LoVo (cell line): Measurements from ENCODE around the gene PLCB1.
"Not testable (repeated sequence)": the region's sequence is repeated elsewhere in the genome, so short reads cannot be mapped to it uniquely, and the experiment has no call there.

Source experiments
- DNase-seq: peaks from one replicate; pipeline ENCODE4 v3.0.0-alpha.2; 2016; ENCODE audit warnings: low spot score

PLCB1 gene

DNA sequence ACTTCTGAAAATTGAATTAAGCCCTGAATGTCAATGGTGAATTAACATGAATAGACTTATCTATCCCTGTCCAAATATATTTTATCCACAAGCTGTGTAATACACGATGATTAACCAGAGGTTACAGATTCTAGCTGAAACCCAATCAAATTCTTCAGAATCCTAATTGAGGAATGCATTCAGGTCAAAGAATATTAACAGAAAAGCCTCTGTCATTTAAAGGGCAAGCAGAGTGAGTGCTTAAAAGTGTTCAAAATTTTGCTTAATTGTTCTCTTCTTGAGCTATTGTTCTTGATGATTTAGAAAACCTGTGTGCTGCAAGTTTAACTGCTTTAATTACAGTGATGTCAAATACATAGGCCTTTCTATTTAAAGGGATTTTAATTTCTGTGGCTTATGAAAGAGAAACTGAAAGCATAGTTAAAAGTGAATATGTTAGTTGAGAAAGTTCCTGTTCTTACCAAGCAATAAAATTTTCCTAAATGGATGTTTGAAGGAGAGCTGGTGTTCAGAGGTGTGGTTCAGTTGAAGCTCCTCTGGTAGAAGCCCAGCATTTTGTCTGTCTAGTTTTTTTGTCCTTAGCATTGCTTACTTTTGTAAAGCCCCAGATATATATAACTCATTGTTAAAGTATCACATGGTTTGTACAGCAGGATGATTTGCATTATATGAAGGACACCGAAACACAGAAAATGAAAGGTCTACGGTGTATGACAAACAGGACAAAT lies 470.5 kb downstream of the PLCB1 start:
- DNase-seq, result no peak

GRCh38 chr20:8608470-8608869 lies 476.4 kb downstream of the PLCB1 start:
- no peak for DNase-seq

DNA sequence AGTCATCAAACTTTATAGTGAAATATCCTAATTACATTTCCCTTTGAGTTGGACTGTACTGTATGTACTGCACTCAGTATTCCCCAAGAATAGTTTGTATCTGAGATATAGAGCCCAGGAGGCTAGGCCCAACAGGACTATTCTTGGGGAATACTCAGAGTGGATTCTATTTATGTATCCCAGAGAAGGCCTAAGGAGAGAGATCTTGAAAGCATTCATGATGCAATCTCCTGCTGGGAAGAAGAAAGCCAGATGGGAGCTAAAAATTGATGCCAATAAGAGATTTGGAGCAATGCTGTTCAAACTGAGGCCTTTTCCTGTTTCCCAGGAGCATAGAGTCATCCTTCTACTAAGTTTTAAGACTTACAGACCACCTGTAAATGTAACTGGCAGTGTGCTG lies 484.7 kb downstream of the PLCB1 start:
- no peak for DNase-seq

GRCh38 chr20:8621001-8621400 lies 488.9 kb downstream of the PLCB1 start:
- no peak for DNase-seq

- no peak for DNase-seq
Measured at GRCh38 chr20:8624046-8624445, 492.0 kb downstream of the PLCB1 start.

GRCh38 chr20:8624616-8625015 lies 492.6 kb downstream of the PLCB1 start:
- DNase-seq, result no peak

DNA sequence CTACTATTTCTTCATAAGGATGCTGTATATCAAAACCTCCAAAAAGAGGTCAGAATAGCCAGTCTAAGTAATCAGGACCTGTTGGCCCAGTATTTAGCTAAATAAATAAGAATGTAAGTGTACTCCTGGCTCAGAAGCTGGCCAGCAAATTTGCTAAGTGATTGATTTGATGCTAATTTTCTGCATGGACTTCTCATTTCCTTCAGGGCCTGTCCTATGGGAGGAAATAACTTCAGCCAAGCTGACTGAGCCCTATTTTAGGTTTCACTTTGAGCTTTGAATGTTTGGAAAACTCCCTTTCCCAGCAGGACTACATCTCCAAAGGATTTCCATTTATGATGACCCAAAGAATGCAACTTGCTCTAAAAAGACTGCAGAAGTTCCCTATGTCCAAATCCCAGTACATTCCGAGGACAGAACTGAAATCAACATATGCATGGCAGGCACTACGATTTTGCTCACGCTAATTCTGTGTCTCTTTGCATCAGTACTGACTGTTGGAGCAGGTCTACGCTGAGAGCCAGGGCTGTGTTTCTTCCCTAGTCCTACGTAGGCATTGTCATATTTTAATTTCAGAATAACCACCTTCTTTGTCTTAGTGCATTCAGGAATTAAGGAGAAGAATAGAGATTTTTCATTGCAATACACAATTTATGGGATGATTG lies 495.4 kb downstream of the PLCB1 start:
- DNase-seq, result no peak

- DNase-seq, result no peak
Measured at GRCh38 chr20:8631271-8631670, 499.2 kb downstream of the PLCB1 start.

DNA sequence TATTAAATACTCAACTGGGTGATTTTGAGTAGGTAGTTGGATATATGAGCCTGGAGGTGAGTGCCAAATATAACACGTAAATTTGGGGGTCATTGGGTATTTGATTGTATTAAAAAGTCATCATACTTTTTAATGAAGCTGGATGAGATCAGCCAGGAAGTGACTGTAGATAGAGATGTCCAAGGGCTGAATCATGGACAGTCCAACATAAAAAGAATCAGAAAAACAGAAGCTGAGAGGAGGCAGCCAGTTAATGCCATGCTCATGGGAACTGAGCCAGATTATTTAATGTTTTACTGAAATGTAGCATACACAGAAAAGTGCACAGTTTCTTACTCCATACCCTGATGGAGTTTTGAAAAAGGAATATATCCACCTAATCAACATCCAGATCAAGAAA lies 501.3 kb downstream of the PLCB1 start:
- no peak for DNase-seq

- no peak for DNase-seq
Measured at GRCh38 chr20:8635048-8635572, 503.0 kb downstream of the PLCB1 start.

GRCh38 chr20:8635837-8636236 lies 503.8 kb downstream of the PLCB1 start:
- DNase-seq, result no peak

GRCh38 chr20:8639112-8639778 lies 507.2 kb downstream of the PLCB1 start:
- DNase-seq, result no peak

GRCh38 chr20:8640461-8640860 lies 508.4 kb downstream of the PLCB1 start:
- no peak for DNase-seq

- no peak for DNase-seq
Measured at GRCh38 chr20:8642247-8642646, 510.2 kb downstream of the PLCB1 start.

GRCh38 chr20:8644468-8644867 lies 512.4 kb downstream of the PLCB1 start:
- DNase-seq, result not testable (repeated sequence)

DNA sequence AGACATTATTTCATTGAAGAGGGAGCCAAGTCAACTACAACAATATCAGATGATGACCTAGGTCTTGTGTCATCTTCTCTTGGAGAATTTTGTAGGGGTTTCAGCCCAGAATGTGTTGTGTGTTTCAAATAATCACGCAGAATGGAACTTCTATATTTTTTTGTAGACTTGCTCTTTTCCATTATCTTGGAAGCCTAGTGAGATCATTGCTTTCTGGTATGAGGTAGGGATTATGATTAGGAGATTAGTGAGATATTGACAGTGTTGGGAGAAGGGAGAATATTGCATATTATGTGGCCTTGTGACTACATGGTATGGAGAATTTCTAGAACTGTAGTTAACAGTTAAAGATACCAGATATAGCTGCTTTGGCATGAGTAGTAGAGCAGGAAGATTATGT lies 513.3 kb downstream of the PLCB1 start:
- no peak for DNase-seq

DNA sequence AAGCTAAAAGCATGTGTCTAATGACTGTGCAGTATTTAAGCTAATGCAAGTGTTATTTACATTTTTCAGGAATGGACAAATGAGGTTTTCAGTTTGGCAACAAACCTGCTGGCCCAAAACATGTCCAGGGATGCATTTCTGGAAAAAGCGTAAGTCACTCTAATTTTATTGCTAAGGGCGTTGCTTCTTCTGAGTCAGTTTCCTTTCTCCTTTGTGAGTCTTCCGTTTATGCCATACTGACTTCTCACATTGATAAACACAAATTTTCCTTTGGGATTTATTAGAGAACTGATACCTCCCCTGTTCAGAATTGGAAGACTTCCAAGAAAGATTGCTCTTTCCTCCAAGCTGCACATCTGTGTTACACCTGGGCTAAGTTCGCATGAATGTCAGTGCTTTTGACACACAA lies 514.0 kb downstream of the PLCB1 start:
- DNase-seq, result no peak

DNA sequence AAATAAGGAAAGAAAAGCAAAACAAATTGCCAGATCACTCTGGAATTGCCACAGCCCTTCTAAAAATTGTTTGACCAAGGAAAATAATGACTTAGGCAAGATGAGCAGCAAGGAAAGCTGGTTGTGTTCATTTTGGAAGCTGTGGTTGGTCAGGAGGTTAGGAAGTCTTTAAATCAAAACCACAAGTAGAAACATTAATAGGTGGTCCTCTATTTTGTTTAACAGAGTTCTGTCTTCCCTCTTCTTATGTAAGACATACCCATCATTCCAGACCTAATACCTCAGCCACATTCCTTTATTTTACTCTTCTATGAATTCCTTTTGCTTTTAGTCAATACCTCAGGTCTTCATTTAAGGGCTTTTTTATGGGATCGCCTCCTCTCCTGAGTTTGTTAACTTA lies 514.6 kb downstream of the PLCB1 start:
- DNase-seq, result no peak

DNA sequence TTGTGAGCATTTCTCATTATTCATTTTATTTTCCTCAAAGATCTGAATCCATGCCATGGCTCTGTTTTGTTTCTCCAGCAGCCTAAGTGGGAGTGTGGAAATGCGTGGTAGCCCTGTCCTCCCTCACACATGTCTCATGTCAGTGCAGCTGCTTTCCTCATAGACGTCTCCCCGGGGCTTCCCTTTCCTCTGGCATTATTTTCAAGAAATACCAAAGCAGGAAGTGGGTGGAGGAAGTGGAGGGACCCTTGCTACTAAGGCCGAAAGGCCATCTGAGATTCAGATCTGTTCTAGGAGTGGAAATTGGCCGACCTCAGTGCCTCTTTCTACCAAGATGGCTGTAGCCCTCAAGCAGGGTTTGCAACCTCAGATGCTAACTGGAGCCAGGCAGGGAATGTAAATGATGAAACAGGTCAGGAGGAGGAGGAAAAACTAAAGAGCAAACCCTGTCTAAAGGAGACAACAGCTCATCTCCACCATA lies 515.9 kb downstream of the PLCB1 start:
- no peak for DNase-seq

DNA sequence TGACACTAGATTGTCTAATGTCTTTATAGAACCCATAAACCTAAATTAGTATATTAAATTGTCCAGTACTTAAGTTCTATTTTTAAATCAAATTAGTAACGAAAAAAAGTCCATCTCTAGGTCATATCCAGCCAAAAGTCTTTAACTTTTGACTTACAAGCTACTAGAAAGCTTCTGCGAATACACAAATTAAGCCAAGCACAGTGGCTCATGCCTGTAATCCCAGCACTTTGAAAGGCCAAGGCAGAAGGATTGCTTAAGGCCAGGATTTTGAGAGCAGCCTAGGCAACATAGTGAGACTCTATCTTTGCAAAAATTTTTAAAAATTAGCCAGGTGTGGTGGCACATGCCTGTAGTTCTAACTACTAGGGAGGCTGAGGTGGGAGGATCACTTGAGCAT lies 516.4 kb downstream of the PLCB1 start:
- DNase-seq, result no peak

DNA sequence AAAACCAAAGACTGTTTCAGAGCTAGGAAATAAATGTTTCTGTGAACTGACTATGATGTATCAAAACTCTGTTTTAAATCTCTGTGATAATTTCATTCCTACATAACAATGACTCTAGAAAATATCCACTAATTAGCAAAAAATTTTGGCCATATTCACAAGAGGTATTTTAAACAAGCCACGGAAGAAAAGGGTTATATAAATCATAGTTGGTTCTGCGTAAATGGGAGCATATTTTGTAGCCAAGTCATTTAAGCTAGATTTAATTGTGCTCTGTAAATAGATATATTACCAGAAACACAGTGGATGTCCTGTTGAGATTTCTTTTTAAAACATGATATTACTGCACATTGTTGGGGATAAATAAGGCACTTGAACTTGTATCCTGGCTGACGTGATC lies 520.3 kb downstream of the PLCB1 start:
- no peak for DNase-seq

DNA sequence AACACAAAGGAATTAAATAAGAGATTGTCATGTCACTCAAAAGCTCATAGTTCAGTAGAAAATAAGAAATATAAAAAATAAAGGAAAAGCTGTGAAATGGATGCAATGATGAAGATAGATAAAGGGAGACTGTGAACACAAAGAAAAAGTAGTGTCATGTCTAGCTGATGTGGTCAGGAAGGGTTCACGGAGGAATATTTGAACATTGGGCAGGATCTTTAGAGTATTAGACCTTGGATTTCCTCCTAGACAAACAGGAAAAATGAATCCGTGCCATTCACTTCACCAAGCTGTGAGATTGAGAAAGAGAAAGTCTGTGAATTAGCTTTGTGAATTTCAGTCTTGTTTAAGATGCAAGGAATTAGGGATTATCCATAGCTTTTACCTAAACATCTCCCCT lies 522.4 kb downstream of the PLCB1 start:
- DNase-seq, result no peak

DNA sequence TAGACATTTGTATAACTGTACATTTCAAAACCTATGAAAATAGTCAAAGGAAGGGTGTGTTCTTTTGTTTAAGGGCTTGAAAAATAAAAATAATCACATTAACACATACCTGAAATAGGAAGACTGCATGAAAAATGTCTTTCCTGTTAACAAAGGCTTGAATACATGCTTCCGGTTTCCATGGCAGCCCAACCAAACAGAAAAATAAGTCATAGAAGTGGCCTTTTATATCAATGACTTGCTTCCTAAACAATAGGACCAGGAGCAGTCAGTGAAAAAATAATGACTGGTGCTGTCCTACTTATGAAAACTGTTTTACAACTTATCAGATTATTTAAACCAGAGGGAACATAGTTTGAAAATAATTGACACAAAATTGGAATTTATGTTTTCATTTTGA lies 524.3 kb downstream of the PLCB1 start:
- DNase-seq, result no peak
